SK-N-SH (cell line): ENCODE measurements around the gene ITGAV.

Experiments
- CTCF ChIP-seq: fragments of 200-600 bp; sonication (generic); IDR thresholded peaks from 2 replicates; pipeline ENCODE4 v1.6.1; 2017; ENCODE audit warnings: antibody characterized with exemption, mild to moderate bottlenecking, moderate library complexity
- EP300 ChIP-seq, 2 experiments: IDR thresholded peaks; 2 replicates each; pipeline versions ENCODE4 v1.4.0 to v1.6.1; 2012; ENCODE audit warnings: borderline replicate concordance in 1 of 2, low read depth in 1 of 2, low read length in 1 of 2
- EZH2phosphoT487 ChIP-seq: fragments of 200-600 bp; sonication (generic); IDR thresholded peaks from 2 replicates; pipeline ENCODE4 v1.6.1; 2017; ENCODE audit warnings: low read depth, mixed run types, mild to moderate bottlenecking, antibody characterized with exemption, moderate library complexity, borderline replicate concordance
- GABPA ChIP-seq: IDR thresholded peaks from 2 replicates; pipeline ENCODE4 v1.4.0; 2012; ENCODE audit warnings: low read depth, mild to moderate bottlenecking
- JUND ChIP-seq: IDR thresholded peaks from 2 replicates; pipeline ENCODE4 v1.4.0; 2012
- MXI1 ChIP-seq: IDR thresholded peaks from 2 replicates; pipeline ENCODE4 v1.6.1; 2012; ENCODE audit warnings: mild to moderate bottlenecking, low read depth, low read length, improper control_type of control experiment
- POLR2AphosphoS5 ChIP-seq: IDR thresholded peaks from 2 replicates; pipeline ENCODE4 v1.6.1; 2012; ENCODE audit warnings: low read depth, low read length
- ZBTB33 ChIP-seq: IDR thresholded peaks from 2 replicates; pipeline ENCODE4 v1.4.0; 2012; ENCODE audit warnings: low read depth, borderline replicate concordance
- TF ChIP-seq, protein P1 (sequence below): IDR thresholded peaks from 2 replicates; pipeline ENCODE4 v1.6.1; 2012; ENCODE audit warnings: mild to moderate bottlenecking, low read depth, low read length, moderate library complexity
- TF ChIP-seq, protein P2 (sequence below): IDR thresholded peaks from 2 replicates; pipeline ENCODE4 v1.4.0; 2012; ENCODE audit warnings: low read depth
- TF ChIP-seq, protein P3 (sequence below): IDR thresholded peaks from 2 replicates; pipeline ENCODE4 v1.4.0; 2012; ENCODE audit warnings: low read depth, borderline replicate concordance

GRCh38 chr2:186659383-186659782, 69.5 kb downstream of the ITGAV start:
- TF ChIP-seq CTCF (no peak), EP300 (IDR thresholded peaks at IDR 0.05; ENCODE audit: borderline replicate concordance in 1 of 2, low read depth in 1 of 2, low read length in 1 of 2) (no peak), EZH2phosphoT487 (no peak), GABPA (no peak), POLR2AphosphoS5 (no peak), ZBTB33 (no peak), JUND (no peak), MXI1 (no peak)
- TF ChIP-seq, protein P1, sequence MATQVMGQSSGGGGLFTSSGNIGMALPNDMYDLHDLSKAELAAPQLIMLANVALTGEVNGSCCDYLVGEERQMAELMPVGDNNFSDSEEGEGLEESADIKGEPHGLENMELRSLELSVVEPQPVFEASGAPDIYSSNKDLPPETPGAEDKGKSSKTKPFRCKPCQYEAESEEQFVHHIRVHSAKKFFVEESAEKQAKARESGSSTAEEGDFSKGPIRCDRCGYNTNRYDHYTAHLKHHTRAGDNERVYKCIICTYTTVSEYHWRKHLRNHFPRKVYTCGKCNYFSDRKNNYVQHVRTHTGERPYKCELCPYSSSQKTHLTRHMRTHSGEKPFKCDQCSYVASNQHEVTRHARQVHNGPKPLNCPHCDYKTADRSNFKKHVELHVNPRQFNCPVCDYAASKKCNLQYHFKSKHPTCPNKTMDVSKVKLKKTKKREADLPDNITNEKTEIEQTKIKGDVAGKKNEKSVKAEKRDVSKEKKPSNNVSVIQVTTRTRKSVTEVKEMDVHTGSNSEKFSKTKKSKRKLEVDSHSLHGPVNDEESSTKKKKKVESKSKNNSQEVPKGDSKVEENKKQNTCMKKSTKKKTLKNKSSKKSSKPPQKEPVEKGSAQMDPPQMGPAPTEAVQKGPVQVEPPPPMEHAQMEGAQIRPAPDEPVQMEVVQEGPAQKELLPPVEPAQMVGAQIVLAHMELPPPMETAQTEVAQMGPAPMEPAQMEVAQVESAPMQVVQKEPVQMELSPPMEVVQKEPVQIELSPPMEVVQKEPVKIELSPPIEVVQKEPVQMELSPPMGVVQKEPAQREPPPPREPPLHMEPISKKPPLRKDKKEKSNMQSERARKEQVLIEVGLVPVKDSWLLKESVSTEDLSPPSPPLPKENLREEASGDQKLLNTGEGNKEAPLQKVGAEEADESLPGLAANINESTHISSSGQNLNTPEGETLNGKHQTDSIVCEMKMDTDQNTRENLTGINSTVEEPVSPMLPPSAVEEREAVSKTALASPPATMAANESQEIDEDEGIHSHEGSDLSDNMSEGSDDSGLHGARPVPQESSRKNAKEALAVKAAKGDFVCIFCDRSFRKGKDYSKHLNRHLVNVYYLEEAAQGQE, result no peak
- TF ChIP-seq, protein P2, sequence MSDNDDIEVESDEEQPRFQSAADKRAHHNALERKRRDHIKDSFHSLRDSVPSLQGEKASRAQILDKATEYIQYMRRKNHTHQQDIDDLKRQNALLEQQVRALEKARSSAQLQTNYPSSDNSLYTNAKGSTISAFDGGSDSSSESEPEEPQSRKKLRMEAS, result no peak
- TF ChIP-seq, protein P3, sequence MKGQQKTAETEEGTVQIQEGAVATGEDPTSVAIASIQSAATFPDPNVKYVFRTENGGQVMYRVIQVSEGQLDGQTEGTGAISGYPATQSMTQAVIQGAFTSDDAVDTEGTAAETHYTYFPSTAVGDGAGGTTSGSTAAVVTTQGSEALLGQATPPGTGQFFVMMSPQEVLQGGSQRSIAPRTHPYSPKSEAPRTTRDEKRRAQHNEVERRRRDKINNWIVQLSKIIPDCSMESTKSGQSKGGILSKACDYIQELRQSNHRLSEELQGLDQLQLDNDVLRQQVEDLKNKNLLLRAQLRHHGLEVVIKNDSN, result no peak
